ENCODE results near the gene IFT20.

GRCh38 chr17:28306954-28307401 lies 28.3 kb downstream of the IFT20 start:
- TF ChIP-seq POLR2AphosphoS5 (IDR thresholded peaks at IDR 0.05) = no peak
- TF ChIP-seq POLR2A (IDR thresholded peaks at IDR 0.05) = no peak
- no peak for TF ChIP-seq CTCF (IDR thresholded peaks at IDR 0.05)
- TF ChIP-seq EP300 (IDR thresholded peaks at IDR 0.05; ENCODE audit: low read depth) = no peak
